K562 treated with DMSO at 1 percent for 12 hours (cell line): ENCODE data around the gene MTHFR. TPM values are rescaled to one million over a fixed set of nuclear protein-coding genes. Genes with fewer than 3 reads are reported as not detected.

Experiments used
- total RNA-seq: library from RNA; unstranded; fragments of 300-600 nt; gene quantifications from 2 replicates; pipeline ENCODE4 v1.2.3, GENCODE V29; 2022; ENCODE audit not compliant: insufficient read depth

Gene MTHFR
- total RNA-seq = 30.8 and 87.0 TPM in 2 replicates

DNA sequence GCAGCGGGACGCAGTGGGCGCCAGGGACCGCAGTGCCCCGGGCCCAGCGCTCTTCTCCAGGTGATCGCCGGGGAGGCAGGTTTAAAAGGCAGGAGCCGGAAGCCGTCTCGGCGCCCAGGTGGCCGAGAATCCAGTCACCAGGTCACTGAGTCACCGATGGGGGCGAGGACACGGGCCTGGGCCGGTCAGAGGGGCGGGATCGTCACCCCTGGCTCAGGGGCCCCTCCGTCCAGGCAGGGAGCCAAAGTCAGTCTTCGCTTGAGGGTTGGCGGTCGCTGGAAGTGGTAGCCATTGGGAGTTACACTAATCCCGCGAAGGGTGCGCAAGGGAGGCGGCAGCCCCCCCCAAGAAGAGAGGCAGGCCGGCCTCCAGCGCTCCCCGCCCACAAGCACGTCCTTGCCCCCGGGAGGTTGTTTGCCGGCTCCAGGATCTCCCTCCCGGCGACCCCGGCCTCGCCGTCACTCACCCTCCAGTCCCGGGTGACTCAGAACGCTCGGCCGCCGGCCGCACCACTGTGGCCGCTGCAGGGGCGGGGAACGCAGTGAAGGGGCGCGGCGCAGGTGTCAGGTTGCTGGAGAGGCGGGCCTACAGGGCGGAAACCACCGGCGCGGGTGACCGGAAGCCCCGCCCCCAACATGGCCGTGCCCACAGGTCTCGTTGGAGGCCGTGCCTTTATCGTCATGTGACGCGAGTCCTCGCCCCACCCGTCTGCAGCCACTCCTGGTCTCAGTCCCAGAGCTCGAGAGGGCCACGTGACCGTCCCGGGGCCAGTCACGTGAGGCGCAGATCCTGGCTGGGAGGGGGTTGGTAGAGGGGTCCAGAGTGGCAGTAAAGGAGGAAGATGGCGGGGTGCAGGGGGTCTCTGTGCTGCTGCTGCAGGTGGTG is at the start of gene MTHFR, which contains the start of gene CLCN6:
MTHFR (minus strand) TSS at position 543 of the 885 bp plus-strand sequence. CDS start 2,848 bp downstream, outside the sequence.
CLCN6 (plus strand) TSS at position 770 of the 885 bp plus-strand sequence; CDS start at position 842, 72 bp downstream.

DNA sequence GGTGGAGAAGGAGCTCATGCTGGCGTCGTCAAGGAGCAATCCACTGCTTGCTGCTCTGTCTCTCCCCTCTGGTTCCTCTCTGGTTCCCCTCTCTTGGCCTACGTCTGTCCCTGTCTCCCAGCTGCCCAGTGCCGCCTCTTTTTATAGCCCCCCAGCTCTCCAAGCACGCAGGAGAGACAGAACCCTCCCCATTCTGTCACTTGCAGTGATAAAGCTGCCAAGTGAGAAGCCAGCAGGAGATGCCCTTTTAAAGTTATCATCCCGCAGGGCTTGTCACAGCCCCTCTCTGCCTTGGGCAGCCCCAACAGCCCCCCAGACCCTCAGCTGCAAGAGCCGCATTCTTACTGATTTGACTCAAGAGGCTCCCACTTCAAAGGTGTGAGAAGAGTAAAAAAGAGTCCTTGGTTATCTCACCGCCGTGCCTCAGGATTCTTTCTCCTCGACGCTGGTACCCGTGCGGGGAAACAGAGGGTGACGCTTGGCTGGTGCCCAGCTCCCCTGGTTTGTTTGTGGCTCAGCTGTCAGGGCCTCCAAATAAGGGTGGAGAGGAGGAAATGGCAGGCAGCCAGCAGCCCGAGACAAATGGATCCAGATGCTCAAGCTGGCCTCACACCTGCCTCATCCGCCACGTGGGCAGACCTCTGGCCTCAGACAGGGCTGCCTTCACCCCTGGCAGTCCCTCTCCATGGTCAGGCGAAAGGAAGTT is 42.1 kb upstream of the MTHFR start, which contains the start of gene NPPA:
NPPA (minus strand) TSS at position 117 of the 706 bp plus-strand sequence; CDS start at position 18, 99 bp downstream.

GRCh38 chr1:11761988-11762406 is 43.8 kb downstream of the MTHFR start, which contains the start of gene C1orf167:
Gene C1orf167 (plus strand): TSS chr1:11762193. CDS start chr1:11764401, 2,208 bp downstream.

GRCh38 chr1:11735854-11736745 is 69.7 kb downstream of the MTHFR start, which contains the start of gene AGTRAP:
Gene AGTRAP (plus strand): TSS chr1:11736136. CDS start chr1:11736209, 73 bp downstream.

Other genes with a start within 250 kb of the MTHFR start
- gene FBXO2, start 151.5 kb downstream of the MTHFR start, total RNA-seq = 3.5 and 3.7 TPM in 2 replicates
- 15.0 and 15.5 TPM in 2 replicates for gene FBXO44, start 151.1 kb downstream of the MTHFR start, total RNA-seq
- 37.0 and 40.5 TPM in 2 replicates for gene FBXO6, start 141.8 kb downstream of the MTHFR start, total RNA-seq
- 250 and 265 TPM in 2 replicates for gene MAD2L2, start 124.8 kb downstream of the MTHFR start, total RNA-seq
- not detected in 2 replicates for gene DRAXIN, start 114.3 kb downstream of the MTHFR start, total RNA-seq
- gene AGTRAP, start 69.8 kb downstream of the MTHFR start, total RNA-seq = 136 and 148 TPM in 2 replicates
- not detected in 2 replicates for gene C1orf167, start 43.8 kb downstream of the MTHFR start, total RNA-seq
- gene CLCN6, start 227 bp upstream of the MTHFR start, total RNA-seq = 4.5 and 12.7 TPM in 2 replicates
- not detected in 2 replicates for gene NPPA, start 41.8 kb upstream of the MTHFR start, total RNA-seq
- not detected in 2 replicates for gene NPPB, start 53.0 kb upstream of the MTHFR start, total RNA-seq
- gene KIAA2013, start 120.5 kb upstream of the MTHFR start, total RNA-seq = 113 and 128 TPM in 2 replicates
- gene PLOD1, start 128.8 kb upstream of the MTHFR start, total RNA-seq = 97.7 and 178 TPM in 2 replicates
- 45.9 and 94.9 TPM in 2 replicates for gene MFN2, start 174.5 kb upstream of the MTHFR start, total RNA-seq
- 91.0 and 117 TPM in 2 replicates for gene MIIP, start 213.5 kb upstream of the MTHFR start, total RNA-seq